ENCODE results near the gene CLCN3. TPM values are rescaled to one million over a fixed set of nuclear protein-coding genes. Genes with fewer than 3 reads are reported as not detected.

The CLCN3 gene
- total RNA-seq, 2 experiments from 2014 or later = 17.4 to 18.4 TPM

DNA sequence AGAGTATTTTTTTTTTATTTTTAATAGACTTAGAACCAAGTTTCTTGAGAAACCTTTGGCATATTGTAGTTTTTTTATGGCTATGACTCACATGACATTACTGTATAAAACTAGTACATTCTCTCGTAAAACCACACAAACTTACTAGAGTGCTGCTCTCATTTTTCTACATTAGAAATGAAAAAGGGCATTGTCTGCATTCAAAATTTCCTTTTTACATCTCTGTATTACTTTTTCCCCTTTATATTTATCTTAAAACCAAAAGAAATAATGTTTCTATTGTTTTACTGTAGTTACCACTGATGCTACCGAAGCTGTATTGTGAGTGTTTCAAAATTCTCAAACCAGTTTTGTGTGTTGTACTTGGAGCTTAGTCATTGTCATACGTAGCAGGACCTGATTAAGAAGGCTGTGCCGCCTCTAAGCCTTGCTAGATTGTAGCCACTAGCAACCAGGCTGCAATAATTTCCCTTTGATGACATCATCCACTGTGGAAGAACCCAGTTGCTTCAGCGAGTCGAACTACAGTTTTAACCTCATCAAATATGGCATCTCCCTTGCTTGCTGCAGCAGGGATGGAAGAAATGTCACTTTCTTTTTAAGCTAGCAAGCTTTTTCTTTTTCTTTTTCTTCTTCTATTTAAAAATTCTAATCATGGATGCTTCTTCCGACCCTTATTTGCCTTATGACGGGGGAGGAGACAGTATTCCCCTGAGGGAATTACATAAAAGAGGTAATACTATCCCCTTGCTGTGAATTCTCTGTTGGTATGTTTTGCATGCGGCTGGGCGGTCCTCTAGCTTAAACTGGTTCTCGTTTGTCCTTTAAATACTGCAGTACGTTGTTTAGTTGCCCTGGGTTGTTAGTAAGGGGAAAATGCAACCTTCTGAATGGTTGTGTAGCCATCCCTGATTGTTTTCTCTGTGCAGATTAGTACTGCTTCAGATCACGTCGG is 39.6 kb downstream of the CLCN3 start:
- CTCF ChIA-PET = interaction anchor here (0.6 to 4.0 kb wide), 7 partner anchors 10 to 115 kb away, joined by 3 to 18 read pairs (median 5); partner anchors contain the start of genes CLCN3 and NEK1
- peak overlapping the region; percentile 89 for H3K4me3 Mint-ChIP-seq

DNA sequence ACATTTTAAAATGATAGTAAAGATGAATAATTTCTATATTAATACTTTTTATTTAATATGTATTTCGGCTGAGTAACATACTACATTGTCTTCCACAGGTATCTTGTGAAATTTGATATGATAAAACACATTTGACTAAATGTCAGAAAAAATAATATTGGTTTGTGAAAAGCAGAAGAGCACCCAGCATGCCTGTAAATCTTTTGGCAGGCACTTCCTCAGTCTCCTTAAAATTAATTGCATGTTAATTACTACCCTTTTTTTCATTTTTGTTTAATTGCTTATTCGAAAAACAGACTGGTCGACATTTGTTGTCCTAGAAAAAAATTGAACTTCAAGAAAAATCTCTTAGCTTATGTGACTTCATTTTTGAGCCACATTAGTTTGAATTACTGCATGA is 40.6 kb downstream of the CLCN3 start:
- Mint-ChIP-seq H3K36me3 (ENCODE audit: low read depth) (peaks cover 12% of the 10 kb centered on the region), H3K27ac (no peak overlapping the region), H3K27me3 (ENCODE audit: low read depth) (no peaks in the 10 kb centered on the region), H3K9me3 (no peaks in the 10 kb centered on the region), H3K4me1 (ENCODE audit: low read depth) (peaks cover 33% of the 10 kb centered on the region), H3K4me3 (peak overlapping the region; percentile 21)
- intact Hi-C loops (cut with micrococcal nuclease) = loop anchor here (1.0 to 5.0 kb wide), 7 partner anchors 34 to 1344 kb away; partner anchors contain the start of genes CBR4, DDX60, HPF1 and NEK1
- CTCF ChIA-PET = interaction anchor here (1.3 to 4.0 kb wide), 3 partner anchors 41 to 49 kb away, joined by 3 to 18 read pairs (median 18); partner anchors contain the start of genes CLCN3 and NEK1
- DNase-seq = no peak

More for the DNA sequence above, 39.6 kb downstream of the CLCN3 start:
- peaks cover 30% of the 10 kb centered on the region for H3K4me1 Mint-ChIP-seq (ENCODE audit: low read depth)
- peak; percentile 87 for DNase-seq
- intact Hi-C loops (cut with micrococcal nuclease) = loop anchor here (1.0 to 5.0 kb wide), 7 partner anchors 33 to 1343 kb away; partner anchors contain the start of genes CBR4, DDX60, HPF1 and NEK1
- H3K27ac Mint-ChIP-seq = peak overlapping the region; percentile 95
- peaks cover 7% of the 10 kb centered on the region for H3K36me3 Mint-ChIP-seq (ENCODE audit: low read depth)
- no peaks in the 10 kb centered on the region for H3K27me3 Mint-ChIP-seq (ENCODE audit: low read depth)
- H3K9me3 Mint-ChIP-seq = no peaks in the 10 kb centered on the region

DNA sequence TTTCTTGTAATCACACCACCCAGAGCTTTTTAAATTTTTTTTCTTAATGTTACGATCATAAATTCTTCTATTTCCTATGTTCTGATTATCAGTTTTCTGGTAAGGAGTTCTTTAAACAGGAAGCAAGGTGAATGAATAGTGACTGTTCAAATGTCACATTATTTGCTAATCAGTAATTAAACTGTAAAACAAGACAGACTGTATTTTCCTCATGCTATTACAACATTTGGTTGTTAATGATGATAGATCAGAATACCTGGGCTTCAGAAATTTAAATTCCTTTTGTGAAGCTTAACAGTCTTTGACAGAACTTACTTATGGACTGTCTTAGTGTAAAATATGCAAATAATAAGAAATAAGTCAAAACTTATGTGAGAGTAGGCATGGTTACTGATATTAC is 41.4 kb downstream of the CLCN3 start:
- CTCF ChIA-PET = interaction anchor here (0.6 to 4.0 kb wide), 3 partner anchors 8 to 49 kb away, joined by 3 to 18 read pairs (median 4); partner anchors contain the start of gene NEK1
- H3K9me3 Mint-ChIP-seq = peaks cover 4% of the 10 kb centered on the region
- H3K27me3 Mint-ChIP-seq (ENCODE audit: low read depth) = no peaks in the 10 kb centered on the region
- H3K4me3 Mint-ChIP-seq = no peak overlapping the region
- DNase-seq = no peak
- H3K36me3 Mint-ChIP-seq (ENCODE audit: low read depth) = peaks cover 12% of the 10 kb centered on the region
- H3K27ac Mint-ChIP-seq = no peak overlapping the region
- peaks cover 33% of the 10 kb centered on the region for H3K4me1 Mint-ChIP-seq (ENCODE audit: low read depth)
- intact Hi-C loops (cut with micrococcal nuclease) = loop anchor here (5.0 kb wide), 1 partner anchor 1344 kb away; the partner anchor contains the start of gene DDX60

DNA sequence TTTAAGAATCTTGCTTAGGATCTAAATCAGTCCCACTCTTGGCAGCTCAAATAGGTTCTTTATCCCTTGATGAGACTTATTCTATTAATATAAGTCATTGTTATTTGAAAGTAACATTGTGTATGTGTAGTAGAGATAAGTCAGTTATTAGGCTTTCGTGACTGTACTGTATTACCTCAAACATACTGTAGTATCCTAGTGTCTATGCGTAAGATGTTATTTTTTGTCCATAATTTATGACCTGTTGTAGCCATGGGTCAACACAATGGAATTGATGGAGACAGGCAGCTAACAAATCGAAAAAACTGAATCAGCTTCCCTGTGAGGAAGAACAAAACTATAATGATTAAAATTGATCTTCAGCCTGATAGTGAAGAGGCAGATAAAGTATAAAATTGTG is 41.8 kb downstream of the CLCN3 start:
- Mint-ChIP-seq H3K27ac (no peak overlapping the region), H3K27me3 (ENCODE audit: low read depth) (no peaks in the 10 kb centered on the region), H3K4me1 (ENCODE audit: low read depth) (peaks cover 33% of the 10 kb centered on the region), H3K4me3 (no peak overlapping the region), H3K36me3 (ENCODE audit: low read depth) (peaks cover 12% of the 10 kb centered on the region), H3K9me3 (peaks cover 4% of the 10 kb centered on the region)
- no peak for DNase-seq
- CTCF ChIA-PET = interaction anchor here (0.6 to 4.0 kb wide), 3 partner anchors 9 to 50 kb away, joined by 3 to 18 read pairs (median 4); partner anchors contain the start of gene NEK1
- intact Hi-C loops (cut with micrococcal nuclease) = loop anchor here (5.0 kb wide), 1 partner anchor 1345 kb away; the partner anchor contains the start of gene DDX60

DNA sequence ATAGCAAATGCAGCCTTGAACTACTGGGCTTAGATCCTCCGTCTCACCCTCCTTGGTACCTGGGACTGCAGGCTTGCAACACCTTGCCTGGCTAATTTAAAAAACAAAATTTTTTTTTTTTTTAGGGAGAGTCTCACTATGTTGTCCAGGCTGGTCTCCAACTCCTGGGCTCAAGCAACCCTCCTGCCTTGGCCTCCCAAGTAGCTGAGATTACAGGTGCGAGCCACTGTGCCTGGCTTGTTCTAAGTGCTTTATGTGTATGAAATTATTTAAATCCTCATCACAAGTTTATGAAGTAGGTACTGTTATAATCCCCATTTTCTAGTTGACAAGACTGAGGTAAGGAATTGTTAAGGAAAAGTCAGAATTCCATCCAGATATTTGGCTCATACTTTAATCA is 43.0 kb downstream of the CLCN3 start:
- H3K9me3 Mint-ChIP-seq = peaks cover 4% of the 10 kb centered on the region
- no peak overlapping the region for H3K4me3 Mint-ChIP-seq
- DNase-seq = no peak
- peaks cover 12% of the 10 kb centered on the region for H3K36me3 Mint-ChIP-seq (ENCODE audit: low read depth)
- intact Hi-C loops (cut with micrococcal nuclease) = loop anchor here (5.0 kb wide), 1 partner anchor 1346 kb away; the partner anchor contains the start of gene DDX60
- H3K4me1 Mint-ChIP-seq (ENCODE audit: low read depth) = peaks cover 33% of the 10 kb centered on the region
- CTCF ChIA-PET = interaction anchor here (0.6 to 0.7 kb wide), 2 partner anchors 92 to 131 kb away, joined by 3 to 6 read pairs; no protein-coding TSS in a partner anchor
- H3K27ac Mint-ChIP-seq = no peak overlapping the region
- no peaks in the 10 kb centered on the region for H3K27me3 Mint-ChIP-seq (ENCODE audit: low read depth)

DNA sequence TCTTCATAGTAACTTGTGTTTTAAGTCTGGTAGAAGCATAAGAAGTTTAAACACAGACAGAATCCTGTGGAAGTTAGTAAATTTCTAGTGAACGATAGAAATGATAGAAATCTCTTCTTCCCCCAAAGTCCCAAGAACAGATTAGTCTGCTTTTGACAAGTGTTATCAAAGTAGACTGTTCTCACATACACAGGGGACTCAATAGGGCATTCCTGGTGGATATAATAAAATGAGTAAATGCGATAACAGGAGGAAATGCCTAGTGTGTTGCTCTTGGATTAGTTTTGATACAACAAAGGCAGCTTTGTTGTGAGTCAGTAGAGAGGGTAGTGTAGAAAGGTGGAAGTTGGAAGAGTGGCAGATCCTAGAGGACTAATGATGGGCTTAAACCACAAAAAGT is 43.5 kb downstream of the CLCN3 start:
- intact Hi-C loops (cut with micrococcal nuclease) = loop anchor here (5.0 kb wide), 1 partner anchor 1347 kb away; the partner anchor contains the start of gene DDX60
- CTCF ChIA-PET = interaction anchor here (0.6 kb wide), 1 partner anchor 131 kb away, joined by 3 read pairs; no protein-coding TSS in a partner anchor
- peaks cover 4% of the 10 kb centered on the region for H3K9me3 Mint-ChIP-seq
- H3K27me3 Mint-ChIP-seq (ENCODE audit: low read depth) = no peaks in the 10 kb centered on the region
- H3K27ac Mint-ChIP-seq = no peak overlapping the region
- no peak for DNase-seq
- H3K4me1 Mint-ChIP-seq (ENCODE audit: low read depth) = peaks cover 32% of the 10 kb centered on the region
- H3K4me3 Mint-ChIP-seq = no peak overlapping the region
- H3K36me3 Mint-ChIP-seq (ENCODE audit: low read depth) = peaks cover 14% of the 10 kb centered on the region

DNA sequence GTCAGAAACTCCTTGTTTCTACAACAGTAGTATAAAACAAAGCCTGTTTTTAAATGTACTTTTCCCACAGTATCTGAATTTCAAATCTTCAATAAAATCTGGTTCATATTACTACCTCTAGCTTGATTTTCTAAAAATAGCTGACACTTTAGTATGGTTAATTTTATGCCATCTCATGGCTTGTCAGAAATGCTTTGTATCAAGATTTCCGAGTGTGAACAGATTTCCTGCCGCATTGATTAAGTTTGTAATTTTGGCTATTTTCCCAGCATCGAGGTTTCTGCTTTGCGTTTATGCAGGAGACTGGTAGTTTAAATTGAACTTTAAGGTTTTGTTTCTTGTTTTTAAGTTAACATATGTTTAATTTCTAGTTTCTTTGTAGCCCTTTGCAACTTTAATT is 44.2 kb downstream of the CLCN3 start:
- no peak overlapping the region for H3K27ac Mint-ChIP-seq
- CTCF ChIA-PET = no interaction called here
- peaks cover 14% of the 10 kb centered on the region for H3K36me3 Mint-ChIP-seq (ENCODE audit: low read depth)
- H3K4me3 Mint-ChIP-seq = no peak overlapping the region
- peaks cover 4% of the 10 kb centered on the region for H3K9me3 Mint-ChIP-seq
- intact Hi-C loops (cut with micrococcal nuclease) = loop anchor here (5.0 kb wide), 1 partner anchor 1347 kb away; the partner anchor contains the start of gene DDX60
- no peak for DNase-seq
- peaks cover 26% of the 10 kb centered on the region for H3K4me1 Mint-ChIP-seq (ENCODE audit: low read depth)
- H3K27me3 Mint-ChIP-seq (ENCODE audit: low read depth) = no peaks in the 10 kb centered on the region

DNA sequence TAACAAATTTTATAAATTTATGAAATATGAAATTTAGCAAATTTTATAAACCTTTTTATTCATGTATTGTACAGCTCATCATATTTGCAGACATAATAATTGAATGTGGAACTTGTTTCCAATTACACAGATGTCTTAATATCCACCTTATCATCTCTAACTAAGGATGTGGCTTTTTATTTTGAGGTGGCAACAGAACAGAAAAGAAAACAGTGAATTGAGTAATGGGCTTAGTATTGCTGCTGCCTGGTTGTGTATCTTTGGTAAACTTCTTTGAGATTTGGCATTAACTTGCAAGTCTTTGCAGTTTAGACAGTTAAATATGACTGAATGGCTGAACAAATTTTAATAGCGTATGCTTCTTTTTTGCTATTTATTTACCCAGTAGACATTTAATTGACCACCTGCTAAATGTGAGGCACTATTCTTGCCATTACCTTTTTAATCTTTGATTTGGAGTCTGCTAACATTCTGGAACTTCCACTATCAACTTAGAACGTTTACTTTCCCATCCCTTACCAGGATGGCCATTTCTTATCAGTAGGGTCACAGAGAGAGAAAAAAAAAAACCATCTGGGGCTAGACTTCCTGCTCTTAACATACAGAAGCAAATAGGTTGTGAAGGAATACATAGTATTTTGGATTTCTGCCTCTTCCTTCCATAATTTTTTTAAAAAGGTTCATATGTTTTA is 44.8 kb downstream of the CLCN3 start:
- intact Hi-C loops (cut with micrococcal nuclease) = no loop called here
- no peaks in the 10 kb centered on the region for H3K27me3 Mint-ChIP-seq (ENCODE audit: low read depth)
- H3K9me3 Mint-ChIP-seq = peaks cover 4% of the 10 kb centered on the region
- H3K4me1 Mint-ChIP-seq (ENCODE audit: low read depth) = peaks cover 23% of the 10 kb centered on the region
- no peak overlapping the region for H3K4me3 Mint-ChIP-seq
- DNase-seq = no peak
- no peak overlapping the region for H3K27ac Mint-ChIP-seq
- CTCF ChIA-PET = interaction anchor here (0.6 kb wide), 1 partner anchor 17 kb away, joined by 3 read pairs; no protein-coding TSS in a partner anchor
- peaks cover 17% of the 10 kb centered on the region for H3K36me3 Mint-ChIP-seq (ENCODE audit: low read depth)

DNA sequence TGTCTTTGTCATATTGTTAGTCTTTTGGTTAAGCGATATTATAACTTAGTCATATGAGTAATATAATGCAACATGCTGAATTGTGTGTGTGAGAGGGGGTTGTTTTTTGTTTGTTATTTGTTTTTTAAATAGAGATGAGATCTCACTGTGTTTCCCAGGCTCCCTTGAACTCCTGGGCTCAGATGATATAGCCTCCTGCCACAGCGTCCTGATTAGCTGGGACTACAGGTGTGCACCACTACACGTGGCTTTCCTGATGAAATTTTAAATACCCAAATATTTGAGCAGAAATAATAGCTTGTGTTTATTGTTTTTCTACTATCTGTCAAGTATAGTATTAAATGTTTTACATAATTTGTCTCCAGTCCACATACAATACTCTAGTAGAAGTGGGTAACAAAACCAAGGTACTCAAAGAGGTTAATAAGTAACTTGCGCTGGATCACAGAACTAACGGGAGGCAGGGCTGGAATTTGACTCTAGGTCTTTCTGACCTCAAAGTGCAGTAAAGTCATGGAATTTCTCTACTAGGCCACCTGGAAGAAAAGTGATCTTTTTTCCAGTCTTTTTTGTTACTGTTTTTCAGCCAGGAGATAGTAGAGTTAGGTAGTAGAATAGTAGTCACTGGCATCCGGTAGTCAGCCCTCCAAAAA is 47.8 kb downstream of the CLCN3 start:
- Mint-ChIP-seq H3K4me1 (ENCODE audit: low read depth) (peaks cover 15% of the 10 kb centered on the region), H3K27me3 (ENCODE audit: low read depth) (no peaks in the 10 kb centered on the region), H3K36me3 (ENCODE audit: low read depth) (peaks cover 25% of the 10 kb centered on the region), H3K4me3 (no peak overlapping the region), H3K9me3 (peaks cover 6% of the 10 kb centered on the region), H3K27ac (no peak overlapping the region)
- intact Hi-C loops (cut with micrococcal nuclease) = no loop called here
- CTCF ChIA-PET = interaction anchor here (0.6 to 0.8 kb wide), 2 partner anchors 107 to 143 kb away, joined by 3 read pairs; no protein-coding TSS in a partner anchor
- no peak for DNase-seq

DNA sequence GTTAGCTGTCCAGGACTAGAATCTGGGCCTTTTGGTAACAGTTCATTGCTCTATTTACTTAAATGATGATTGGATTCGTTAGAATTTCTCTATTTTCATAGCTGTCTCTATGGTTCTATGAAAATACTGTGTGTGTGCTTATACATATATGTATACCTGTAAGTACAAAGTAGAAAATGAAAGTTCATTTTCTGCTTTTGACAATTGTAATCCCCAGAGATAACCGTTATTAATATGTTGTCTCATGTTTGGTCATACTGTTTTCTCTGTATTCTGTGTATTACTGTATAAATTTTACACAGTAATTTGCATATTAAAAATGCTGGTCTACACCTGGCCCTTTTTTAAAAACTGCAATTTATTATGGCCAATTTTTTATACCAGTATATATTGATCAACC is 55.4 kb downstream of the CLCN3 start:
- Mint-ChIP-seq H3K4me1 (ENCODE audit: low read depth) (peaks cover 3% of the 10 kb centered on the region), H3K27ac (no peak overlapping the region), H3K4me3 (no peak overlapping the region), H3K36me3 (ENCODE audit: low read depth) (peaks cover 17% of the 10 kb centered on the region), H3K9me3 (no peaks in the 10 kb centered on the region), H3K27me3 (ENCODE audit: low read depth) (no peaks in the 10 kb centered on the region)
- CTCF ChIA-PET = interaction anchor here (0.8 kb wide), 1 partner anchor 55 kb away, joined by 3 read pairs; the partner anchor contains the start of gene CLCN3
- intact Hi-C loops (cut with micrococcal nuclease) = no loop called here
- DNase-seq = no peak

DNA sequence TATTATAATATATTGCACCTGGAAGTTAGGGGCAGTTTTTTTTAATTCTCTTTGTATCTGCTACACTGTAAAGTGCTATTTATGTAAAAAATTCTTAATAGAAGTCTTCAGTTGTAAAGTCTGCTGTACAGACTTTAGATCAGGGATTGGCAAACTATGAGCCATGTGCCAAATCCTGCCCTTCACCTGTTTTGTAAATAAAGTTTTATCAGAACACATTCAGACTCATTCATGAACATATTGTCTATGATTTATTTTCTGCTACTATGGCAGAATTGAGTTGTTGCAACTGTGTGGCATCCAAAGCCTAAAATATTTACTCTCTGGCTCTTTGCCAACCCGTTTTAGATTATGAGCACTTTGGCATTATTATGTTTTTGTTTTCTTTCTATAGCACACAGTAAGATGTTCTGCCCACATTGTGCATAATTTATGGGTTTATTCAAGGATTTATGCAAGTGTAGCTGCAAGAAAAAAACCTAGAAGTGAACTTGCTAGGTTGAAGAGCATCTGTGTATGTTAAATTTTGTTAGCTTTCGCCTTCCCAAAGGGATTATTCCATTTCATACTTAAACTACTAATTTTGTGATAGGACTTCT is 56.9 kb downstream of the CLCN3 start:
- H3K4me3 Mint-ChIP-seq = no peak overlapping the region
- peaks cover 3% of the 10 kb centered on the region for H3K4me1 Mint-ChIP-seq (ENCODE audit: low read depth)
- no peak for DNase-seq
- H3K9me3 Mint-ChIP-seq = no peaks in the 10 kb centered on the region
- H3K27me3 Mint-ChIP-seq (ENCODE audit: low read depth) = no peaks in the 10 kb centered on the region
- intact Hi-C loops (cut with micrococcal nuclease) = no loop called here
- H3K27ac Mint-ChIP-seq = no peak overlapping the region
- H3K36me3 Mint-ChIP-seq (ENCODE audit: low read depth) = peaks cover 14% of the 10 kb centered on the region
- CTCF ChIA-PET = no interaction called here
